ENCODE data around the gene TNIP2. TPM values are rescaled to one million over a fixed set of nuclear protein-coding genes. Genes with fewer than 3 reads are reported as not detected.

TNIP2 gene
- total RNA-seq, 1 donor from 2014 or later, result 69.2 TPM

DNA sequence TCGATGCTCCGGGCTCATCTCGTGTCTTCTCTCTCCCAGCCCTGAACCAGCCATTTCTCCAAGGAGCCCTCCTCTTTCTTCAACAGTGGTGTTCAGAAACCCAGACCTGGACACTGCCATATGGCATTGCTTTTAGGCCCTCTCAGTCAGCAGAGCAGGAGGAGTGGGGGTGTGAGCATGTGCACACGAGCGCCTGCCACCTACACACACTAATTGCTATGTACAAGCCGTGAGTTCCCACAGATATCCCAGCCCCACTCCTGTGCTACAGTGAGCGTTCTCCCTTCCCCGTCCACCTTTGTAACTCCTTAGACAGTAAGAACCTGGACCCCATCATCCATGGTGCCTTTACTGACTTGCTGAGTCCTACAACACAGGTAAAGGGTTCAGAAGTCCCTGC is 53.8 kb downstream of the TNIP2 start:
- Mint-ChIP-seq H3K36me3 (ENCODE audit: low read depth) (peaks cover 59% of the 10 kb centered on the region), H3K27me3 (ENCODE audit: low read depth) (no peaks in the 10 kb centered on the region), H3K27ac (no peak overlapping the region), H3K4me3 (ENCODE audit: low read depth) (no peak overlapping the region), H3K4me1 (ENCODE audit: low read depth) (peaks cover 3% of the 10 kb centered on the region), H3K9me3 (no peaks in the 10 kb centered on the region)
- intact Hi-C loops (cut with micrococcal nuclease), result no loop called here
- no peak for DNase-seq (ENCODE audit: low spot score)

DNA sequence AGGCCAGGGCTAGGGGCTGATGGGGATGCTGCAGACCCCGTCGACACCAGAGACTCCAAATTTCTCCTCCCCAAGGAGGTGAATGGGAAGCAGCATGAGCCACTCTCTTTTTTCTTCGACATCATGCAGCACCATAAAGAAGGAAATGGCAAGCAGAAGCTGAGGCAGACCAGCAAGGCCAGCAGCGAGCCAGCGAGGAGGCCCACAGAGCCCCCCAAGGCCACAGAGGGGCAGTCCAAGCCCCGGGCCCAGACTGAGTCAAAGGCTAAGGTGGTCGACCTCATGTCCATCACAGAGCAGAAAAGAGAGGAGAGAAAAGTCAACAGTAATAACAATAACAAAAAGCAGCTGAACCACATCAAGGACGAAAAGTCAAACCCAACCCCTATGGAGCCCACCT is 56.1 kb downstream of the TNIP2 start:
- DNase-seq (ENCODE audit: low spot score), result no peak
- Mint-ChIP-seq H3K4me1 (ENCODE audit: low read depth) (peaks cover 3% of the 10 kb centered on the region), H3K27me3 (ENCODE audit: low read depth) (no peaks in the 10 kb centered on the region), H3K9me3 (no peaks in the 10 kb centered on the region), H3K36me3 (ENCODE audit: low read depth) (peaks cover 66% of the 10 kb centered on the region), H3K27ac (no peak overlapping the region), H3K4me3 (ENCODE audit: low read depth) (no peak overlapping the region)
- intact Hi-C loops (cut with micrococcal nuclease), result no loop called here

DNA sequence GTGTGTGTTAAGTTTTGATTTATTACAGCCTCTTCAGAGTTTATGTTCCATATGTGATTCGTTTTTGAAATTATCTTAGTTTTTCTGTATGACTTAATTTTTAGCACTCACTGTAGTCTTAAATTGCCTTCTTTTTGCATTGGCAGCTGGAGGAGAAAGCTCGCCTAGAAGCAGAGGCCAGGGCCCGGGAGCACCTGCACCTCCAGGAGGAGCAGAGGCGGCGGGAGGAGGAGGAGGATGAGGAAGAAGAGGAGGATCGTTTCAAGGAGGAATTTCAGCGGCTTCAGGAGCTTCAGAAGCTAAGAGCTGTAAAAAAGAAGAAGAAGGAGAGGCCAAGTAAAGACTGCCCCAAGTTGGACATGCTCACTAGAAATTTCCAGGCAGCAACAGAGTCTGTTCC is 56.6 kb downstream of the TNIP2 start:
- Mint-ChIP-seq H3K9me3 (no peaks in the 10 kb centered on the region), H3K4me1 (ENCODE audit: low read depth) (peaks cover 3% of the 10 kb centered on the region), H3K36me3 (ENCODE audit: low read depth) (peaks cover 66% of the 10 kb centered on the region), H3K27me3 (ENCODE audit: low read depth) (no peaks in the 10 kb centered on the region), H3K4me3 (ENCODE audit: low read depth) (no peak overlapping the region), H3K27ac (peak overlapping the region; percentile 47)
- intact Hi-C loops (cut with micrococcal nuclease), result no loop called here
- DNase-seq (ENCODE audit: low spot score), result no peak

GRCh38 chr4:2698951-2699505 is 57.1 kb downstream of the TNIP2 start:
- Mint-ChIP-seq H3K4me1 (ENCODE audit: low read depth) (peaks cover 3% of the 10 kb centered on the region), H3K27me3 (ENCODE audit: low read depth) (no peaks in the 10 kb centered on the region), H3K4me3 (ENCODE audit: low read depth) (no peak overlapping the region), H3K27ac (no peak overlapping the region), H3K9me3 (no peaks in the 10 kb centered on the region), H3K36me3 (ENCODE audit: low read depth) (peaks cover 66% of the 10 kb centered on the region)
- intact Hi-C loops (cut with micrococcal nuclease), result no loop called here
- DNase-seq (ENCODE audit: low spot score), result no peak

- no peak for DNase-seq (ENCODE audit: low spot score)
- Mint-ChIP-seq H3K27ac (no peak overlapping the region), H3K4me3 (ENCODE audit: low read depth) (no peak overlapping the region), H3K9me3 (no peaks in the 10 kb centered on the region), H3K4me1 (ENCODE audit: low read depth) (peaks cover 3% of the 10 kb centered on the region), H3K36me3 (ENCODE audit: low read depth) (peaks cover 71% of the 10 kb centered on the region), H3K27me3 (ENCODE audit: low read depth) (no peaks in the 10 kb centered on the region)
- intact Hi-C loops (cut with micrococcal nuclease), result no loop called here
Observed at GRCh38 chr4:2698504-2698903, 57.6 kb downstream of the TNIP2 start.

DNA sequence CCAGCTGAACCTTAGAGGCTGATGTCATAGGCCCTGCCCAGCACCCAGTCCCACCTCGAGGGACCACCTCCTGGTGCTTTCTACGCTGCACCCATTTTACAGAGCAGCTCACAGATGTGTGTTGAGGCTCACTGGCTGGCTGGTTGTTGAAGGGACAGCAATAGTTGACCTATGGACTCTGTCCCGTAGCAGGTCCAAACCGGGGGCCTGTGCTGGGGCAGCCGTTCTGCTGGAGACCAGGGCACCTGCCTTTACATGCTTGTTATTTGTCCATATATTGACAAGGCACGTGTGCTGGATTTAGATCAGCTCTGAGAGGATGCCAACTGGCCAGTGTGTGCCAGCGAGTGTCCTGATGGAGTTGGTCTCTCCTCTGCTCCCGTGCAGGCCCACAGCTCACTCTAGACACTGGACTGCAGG is 58.1 kb downstream of the TNIP2 start:
- H3K36me3 Mint-ChIP-seq (ENCODE audit: low read depth), result peaks cover 73% of the 10 kb centered on the region
- H3K27me3 Mint-ChIP-seq (ENCODE audit: low read depth), result no peaks in the 10 kb centered on the region
- no peaks in the 10 kb centered on the region for H3K9me3 Mint-ChIP-seq
- intact Hi-C loops (cut with micrococcal nuclease), result no loop called here
- H3K4me3 Mint-ChIP-seq (ENCODE audit: low read depth), result no peak overlapping the region
- peaks cover 3% of the 10 kb centered on the region for H3K4me1 Mint-ChIP-seq (ENCODE audit: low read depth)
- peak overlapping the region; percentile 38 for H3K27ac Mint-ChIP-seq
- no peak for DNase-seq (ENCODE audit: low spot score)

- Mint-ChIP-seq H3K27me3 (ENCODE audit: low read depth) (no peaks in the 10 kb centered on the region), H3K27ac (no peak overlapping the region), H3K4me1 (ENCODE audit: low read depth) (peaks cover 13% of the 10 kb centered on the region), H3K4me3 (ENCODE audit: low read depth) (no peak overlapping the region), H3K36me3 (ENCODE audit: low read depth) (peaks cover 73% of the 10 kb centered on the region), H3K9me3 (no peaks in the 10 kb centered on the region)
- intact Hi-C loops (cut with micrococcal nuclease), result no loop called here
- no peak for DNase-seq (ENCODE audit: low spot score)
Observed at GRCh38 chr4:2696423-2696822, 59.7 kb downstream of the TNIP2 start.

GRCh38 chr4:2695346-2696060 is 60.6 kb downstream of the TNIP2 start:
- no peak overlapping the region for H3K27ac Mint-ChIP-seq
- no peak overlapping the region for H3K4me3 Mint-ChIP-seq (ENCODE audit: low read depth)

GRCh38 chr4:2694691-2695090 is 61.4 kb downstream of the TNIP2 start:
- H3K9me3 Mint-ChIP-seq, result no peaks in the 10 kb centered on the region
- no peak overlapping the region for H3K4me3 Mint-ChIP-seq (ENCODE audit: low read depth)
- H3K4me1 Mint-ChIP-seq (ENCODE audit: low read depth), result peaks cover 21% of the 10 kb centered on the region
- no peaks in the 10 kb centered on the region for H3K27me3 Mint-ChIP-seq (ENCODE audit: low read depth)
- peaks cover 71% of the 10 kb centered on the region for H3K36me3 Mint-ChIP-seq (ENCODE audit: low read depth)
- DNase-seq (ENCODE audit: low spot score), result no peak
- H3K27ac Mint-ChIP-seq, result no peak overlapping the region
- intact Hi-C loops (cut with micrococcal nuclease), result no loop called here

More at GRCh38 chr4:2695346-2696060, 60.6 kb downstream of the TNIP2 start:
- DNase-seq (ENCODE audit: low spot score), result no peak
- H3K36me3 Mint-ChIP-seq (ENCODE audit: low read depth), result peaks cover 72% of the 10 kb centered on the region
- intact Hi-C loops (cut with micrococcal nuclease), result no loop called here
- no peaks in the 10 kb centered on the region for H3K27me3 Mint-ChIP-seq (ENCODE audit: low read depth)
- H3K4me1 Mint-ChIP-seq (ENCODE audit: low read depth), result peaks cover 15% of the 10 kb centered on the region
- H3K9me3 Mint-ChIP-seq, result no peaks in the 10 kb centered on the region

GRCh38 chr4:2691952-2692435 is 64.1 kb downstream of the TNIP2 start:
- H3K27ac Mint-ChIP-seq, result peak overlapping the region; percentile 56
- H3K9me3 Mint-ChIP-seq, result no peaks in the 10 kb centered on the region
- H3K36me3 Mint-ChIP-seq (ENCODE audit: low read depth), result peaks cover 67% of the 10 kb centered on the region
- no peak overlapping the region for H3K4me3 Mint-ChIP-seq (ENCODE audit: low read depth)
- H3K4me1 Mint-ChIP-seq (ENCODE audit: low read depth), result peaks cover 19% of the 10 kb centered on the region
- intact Hi-C loops (cut with micrococcal nuclease), result no loop called here
- no peaks in the 10 kb centered on the region for H3K27me3 Mint-ChIP-seq (ENCODE audit: low read depth)
- DNase-seq (ENCODE audit: low spot score), result no peak

Other genes starting within 250 kb of the TNIP2 start
- 30.8 and 31.2 TPM in 2 replicates for gene FAM193A, start 219.7 kb downstream of the TNIP2 start, total RNA-seq
- 64.3 and 72.7 TPM in 2 replicates for gene SH3BP2, start 36.7 kb upstream of the TNIP2 start, total RNA-seq
- 240 and 242 TPM in 2 replicates for gene ADD1, start 87.5 kb upstream of the TNIP2 start, total RNA-seq
- 104 and 106 TPM in 2 replicates for gene NOP14, start 207.1 kb upstream of the TNIP2 start, total RNA-seq
- gene GRK4, start 207.2 kb upstream of the TNIP2 start, total RNA-seq, result 4.5 and 4.6 TPM in 2 replicates

All from activated T-helper 2 cell treated with anti-CD3 and anti-CD28 coated beads, Interferon-gamma antibody, Interleukin-2, Interleukin-4, amounts not matched to agents 10 μg/mL and 5 μg/mL and 100 μg/mL, durations not matched to agents 14 hours and 24 hours and 36 hours (primary cell).